Measurements from ENCODE around the gene ISOC1.
A peak's percentile ranks its signal among the peaks of the same experiment; 100 is the strongest.

Gene ISOC1

GRCh38 chr5:129094087-129094923 lies at the start of gene ISOC1:
ISOC1 (plus strand) TSS chr5:129094749; CDS start chr5:129094767, 18 bp downstream.
- peak; percentile 85 for DNase-seq (ENCODE audit: low read depth)

DNA sequence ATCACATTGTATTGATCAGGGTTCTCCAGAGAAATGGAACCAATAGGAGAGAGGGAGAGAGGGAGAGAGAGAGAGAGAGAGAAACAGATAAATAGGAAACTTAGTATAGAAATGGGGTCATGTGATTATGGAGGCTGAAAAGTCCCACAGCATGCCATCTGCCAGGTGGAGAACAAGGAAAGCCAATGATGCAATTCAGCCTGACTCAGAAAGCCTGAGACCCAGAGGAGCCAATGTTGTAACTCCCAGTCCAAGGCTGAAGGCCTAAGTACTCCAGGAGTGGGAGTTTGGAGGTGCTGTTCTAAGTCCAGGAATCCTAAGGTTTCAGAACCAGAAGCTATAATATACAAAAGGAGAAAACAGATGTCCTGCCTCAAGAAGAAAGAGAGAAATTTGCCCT lies 48.4 kb upstream of the ISOC1 start:
- no peak for DNase-seq (ENCODE audit: low read depth)

DNA sequence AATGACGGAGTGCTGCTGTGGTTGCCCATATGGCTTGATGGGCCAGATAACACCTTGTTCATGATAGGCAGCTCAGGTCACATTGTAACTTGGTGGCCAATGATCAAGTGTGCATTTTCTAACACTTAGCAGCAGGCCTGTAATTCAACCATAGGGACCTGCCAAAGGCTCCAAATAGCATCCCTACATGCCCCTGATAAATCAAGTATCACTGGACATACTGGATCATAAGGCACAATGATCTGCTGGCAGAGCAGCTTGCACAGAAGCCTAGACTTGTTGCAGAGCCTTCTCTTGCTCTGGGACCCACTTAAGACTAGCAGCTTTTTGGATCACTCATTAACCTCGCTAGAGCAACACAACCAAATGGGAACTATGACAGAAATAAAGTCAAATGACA lies 46.0 kb upstream of the ISOC1 start:
- no peak for DNase-seq (ENCODE audit: low read depth)

GRCh38 chr5:129049126-129049799 lies 45.3 kb upstream of the ISOC1 start:
- DNase-seq (ENCODE audit: low read depth): no peak

- DNase-seq (ENCODE audit: low read depth): no peak
Observed at GRCh38 chr5:129051283-129051682, 43.3 kb upstream of the ISOC1 start.

- DNase-seq (ENCODE audit: low read depth): no peak
Observed at GRCh38 chr5:129053438-129053837, 41.1 kb upstream of the ISOC1 start.

DNA sequence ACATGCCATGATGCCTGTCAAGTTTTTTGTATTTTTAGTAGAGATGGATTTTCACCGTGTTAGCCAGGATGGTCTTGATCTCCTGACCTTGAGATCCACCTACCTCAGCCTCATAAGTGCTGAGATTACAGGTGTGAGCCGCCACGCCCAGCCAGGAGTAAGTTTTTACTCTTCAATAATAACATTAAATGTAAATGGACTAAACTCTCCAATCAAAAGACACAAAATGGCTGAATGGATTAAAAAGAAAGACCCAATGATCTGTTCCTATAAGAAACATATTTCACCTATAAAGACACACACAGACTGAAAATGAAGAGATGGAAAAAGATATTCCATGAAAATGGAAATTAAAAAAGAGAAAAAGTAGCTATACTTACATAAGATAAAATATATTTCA lies 37.2 kb upstream of the ISOC1 start:
- no peak for DNase-seq (ENCODE audit: low read depth)

GRCh38 chr5:129061849-129062248 lies 32.7 kb upstream of the ISOC1 start:
- no peak for DNase-seq (ENCODE audit: low read depth)

DNA sequence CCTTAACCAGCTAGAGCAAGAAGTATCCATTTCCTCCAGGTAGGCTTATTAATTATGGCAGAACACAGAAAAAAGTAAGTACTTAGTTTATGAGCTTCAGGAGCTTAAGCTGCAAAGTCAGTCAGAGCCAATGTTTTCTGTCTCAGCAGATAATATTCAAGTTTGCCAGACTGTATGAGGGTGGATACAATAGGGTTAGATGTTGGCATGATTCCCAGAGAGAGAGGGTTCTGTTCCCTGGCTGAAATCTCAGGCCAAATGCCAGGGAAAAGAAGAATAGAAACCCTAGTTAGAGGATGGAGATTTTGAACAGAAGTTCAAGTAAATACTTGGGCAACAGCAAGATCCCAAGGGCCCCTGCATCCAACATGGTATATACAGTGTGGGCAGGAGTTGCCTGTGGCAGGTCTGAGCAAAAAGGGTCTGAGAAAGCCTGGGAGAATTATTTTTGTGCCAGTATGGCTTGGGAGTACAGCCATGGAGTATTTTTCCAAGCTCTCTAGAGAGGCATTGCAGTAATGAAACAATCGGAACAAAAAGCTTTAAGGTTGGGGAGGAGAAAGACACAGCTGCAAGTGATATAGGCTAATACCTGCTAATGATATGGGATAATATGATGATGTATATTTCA lies 31.0 kb upstream of the ISOC1 start:
- DNase-seq (ENCODE audit: low read depth): peak; percentile 62

- DNase-seq (ENCODE audit: low read depth): no peak
Observed at GRCh38 chr5:129065721-129066120, 28.8 kb upstream of the ISOC1 start.

GRCh38 chr5:129067745-129068144 lies 26.8 kb upstream of the ISOC1 start:
- no peak for DNase-seq (ENCODE audit: low read depth)

GRCh38 chr5:129069292-129069691 lies 25.3 kb upstream of the ISOC1 start:
- DNase-seq (ENCODE audit: low read depth): no peak

GRCh38 chr5:129073111-129073510 lies 21.4 kb upstream of the ISOC1 start:
- DNase-seq (ENCODE audit: low read depth): no peak

DNA sequence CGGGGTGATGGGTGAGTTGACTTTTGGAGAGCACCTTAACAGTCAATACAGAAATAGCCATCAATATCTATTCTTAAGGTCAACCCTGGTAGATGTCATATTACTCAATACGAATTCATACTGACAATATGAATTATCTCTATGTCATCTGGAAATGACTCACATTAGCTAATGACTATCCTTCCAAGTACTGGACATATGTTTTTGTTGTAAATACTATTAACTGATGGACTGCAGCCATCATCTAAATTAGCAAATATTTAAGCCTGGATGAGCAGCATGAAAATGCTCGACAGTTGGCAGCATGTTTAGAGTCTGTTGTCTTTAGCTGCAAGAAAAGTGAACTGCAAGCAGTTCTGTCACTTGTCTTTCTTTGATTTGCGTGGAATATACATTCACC lies 19.6 kb upstream of the ISOC1 start:
- DNase-seq (ENCODE audit: low read depth): peak; percentile 30

- no peak for DNase-seq (ENCODE audit: low read depth)
Observed at GRCh38 chr5:129077433-129078075, 17.0 kb upstream of the ISOC1 start.

GRCh38 chr5:129078247-129078646 lies 16.3 kb upstream of the ISOC1 start:
- no peak for DNase-seq (ENCODE audit: low read depth)

DNA sequence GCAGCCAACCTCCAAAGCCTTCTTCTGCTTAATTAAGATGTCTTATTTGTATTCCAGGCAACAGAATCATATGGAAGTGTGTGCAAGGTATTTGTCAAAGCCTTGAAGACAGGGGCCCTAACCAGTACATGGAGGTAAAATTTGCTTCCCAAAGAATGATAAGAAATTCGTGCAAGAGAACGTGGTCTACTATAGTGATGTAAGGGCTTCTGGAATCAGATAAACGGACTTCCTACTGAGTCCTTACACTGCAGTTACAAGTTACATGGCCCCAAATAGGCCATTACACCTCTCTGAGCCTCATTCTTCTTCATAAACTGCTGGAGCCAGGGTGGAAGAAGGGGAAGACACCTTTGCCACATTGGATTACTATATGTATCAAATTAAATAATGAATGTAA lies 15.9 kb upstream of the ISOC1 start:
- DNase-seq (ENCODE audit: low read depth): no peak

- DNase-seq (ENCODE audit: low read depth): no peak
Observed at GRCh38 chr5:129079496-129079895, 15.1 kb upstream of the ISOC1 start.

- no peak for DNase-seq (ENCODE audit: low read depth)
Observed at GRCh38 chr5:129080766-129081165, 13.8 kb upstream of the ISOC1 start.

GRCh38 chr5:129082225-129083136 lies 12.1 kb upstream of the ISOC1 start:
- no peak for DNase-seq (ENCODE audit: low read depth)

All from fibroblast of the conjunctiva (primary cell).